Suppressor macrophage (primary cell): ENCODE measurements around the gene QRFP.

Experiments used
- DNase-seq, 4 experiments: peaks; one replicate each; pipeline ENCODE4 v3.0.0-alpha.2; 2020 to 2022

Gene QRFP

GRCh38 chr9:130847306-130848217, 49.0 kb downstream of the QRFP start:
- peak; percentile 66 to 84 (median 70) for DNase-seq

- DNase-seq, result no peak
Observed at GRCh38 chr9:130846487-130847305, 49.9 kb downstream of the QRFP start.

- no peak for DNase-seq
Observed at GRCh38 chr9:130845901-130846481, 50.6 kb downstream of the QRFP start.

- DNase-seq, result no peak
Observed at GRCh38 chr9:130845254-130845653, 51.4 kb downstream of the QRFP start.

GRCh38 chr9:130844044-130844451, 52.6 kb downstream of the QRFP start:
- DNase-seq, result no peak

- DNase-seq, result no peak
Observed at GRCh38 chr9:130843049-130843908, 53.3 kb downstream of the QRFP start.
